Upper lobe of left lung (tissue), 6 donors: ENCODE measurements around the gene AQP12A. TPM values are rescaled to one million over a fixed set of nuclear protein-coding genes. Genes with fewer than 3 reads are reported as not detected.

Experiments
- ATAC-seq, 2 donors: fragments of 200-7000 bp; cut with Tn5 transposase; one replicate each; pipeline ENCODE4 v1.9.1; 2022; ENCODE audit warnings: mild to moderate bottlenecking in 2 of 2, moderate library complexity in 2 of 2; ENCODE audit not compliant: low FRiP score in 2 of 2
- DNase-seq, 2 donors: peaks; one replicate each; pipeline ENCODE4 v3.0.0-alpha.2; 2019 to 2020
- H3K27ac ChIP-seq, 4 donors: fragments of 200-600 bp; sonication (generic); one replicate each; pipeline ENCODE4 v1.5.1; 2016 to 2019
- H3K27me3 ChIP-seq, 4 donors: fragments of 200-600 bp; sonication (generic); one replicate each; pipeline ENCODE4 v1.5.1; 2017 to 2019
- H3K36me3 ChIP-seq, 4 donors: fragments of 200-600 bp; sonication (generic); one replicate each; pipeline ENCODE4 v1.5.1; 2016 to 2019
- H3K4me1 ChIP-seq, 4 donors: fragments of 200-600 bp; sonication (generic); one replicate each; pipeline ENCODE4 v1.5.1; 2018 to 2019
- H3K4me3 ChIP-seq, 4 donors: fragments of 200-600 bp; sonication (generic); one replicate each; pipeline ENCODE4 v1.5.1; 2017 to 2019; ENCODE audit warnings: mild to moderate bottlenecking in 2 of 4, moderate library complexity in 1 of 4
- H3K9me3 ChIP-seq, 4 donors: fragments of 200-600 bp; sonication (generic); one replicate each; pipeline ENCODE4 v1.5.1; 2018 to 2019
- CTCF ChIP-seq, 6 experiments: fragments of 450-650 bp in 4 of 6; fragments of 200-600 bp in 2 of 6; sonication (generic) in 2 of 6; IDR thresholded peaks; one replicate each; pipeline ENCODE4 v1.5.1; 2016 to 2019; ENCODE audit warnings: antibody characterized with exemption in 6 of 6
- EP300 ChIP-seq, 4 donors: sonication (generic); formaldehyde crosslinking; IDR thresholded peaks; one replicate each; pipeline ENCODE4 v1.5.1; 2017; ENCODE audit warnings: antibody characterized with exemption in 4 of 4, control low read depth in 2 of 4
- POLR2A ChIP-seq, 4 donors: fragments of 450-650 bp; IDR thresholded peaks; one replicate each; pipeline ENCODE4 v1.5.1; 2016 to 2017; ENCODE audit warnings: antibody characterized with exemption in 4 of 4, mild to moderate bottlenecking in 2 of 4
- POLR2AphosphoS5 ChIP-seq, 2 donors: sonication (generic); formaldehyde crosslinking; IDR thresholded peaks; one replicate each; pipeline ENCODE4 v1.5.1; 2017; ENCODE audit warnings: antibody characterized with exemption in 2 of 2
- WGBS, 2 donors: methylation state at CpG; one replicate each; pipeline ENCODE4 v1.1.5; 2017 to 2018; 5-methylcytosine and 5-hydroxymethylcytosine counted together
- total RNA-seq, 6 donors: library from RNA; depleted of rRNA in 4 of 6; stranded (reverse); fragments of >200 nt in 4 of 6; gene quantifications; one replicate each; pipeline versions ENCODE4 v1.1.0 to v1.2.1, GENCODE V29; 2016 to 2021
- donor health status: DM: no; HTN: no; CAD: no; lungs with moderate emphysema.
- donor health status: DM: no; HTN: yes; CAD: no; lungs with severe emphysema.

AQP12A gene
- total RNA-seq, 6 donors from 2014 or later = not detected

GRCh38 chr2:240685771-240686371 is 5.8 kb upstream of the AQP12A start:
- Histone ChIP-seq H3K4me1 (no peaks in the 10 kb centered on the region), H3K27me3 (no peaks in the 10 kb centered on the region), H3K27ac (no peak overlapping the region), H3K36me3 (no peaks in the 10 kb centered on the region), H3K9me3 (no peaks in the 10 kb centered on the region), H3K4me3 (no peak overlapping the region)
- DNase-seq = no peak
- ATAC-seq = no peak
- TF ChIP-seq EP300 (IDR thresholded peaks at IDR 0.05) = no peak
- TF ChIP-seq POLR2A (IDR thresholded peaks at IDR 0.05) = no peak
- TF ChIP-seq CTCF (IDR thresholded peaks at IDR 0.05) = no peak
- no peak for TF ChIP-seq POLR2AphosphoS5 (IDR thresholded peaks at IDR 0.05)
- WGBS, 2 donors = 55 to 60% methylated on average over 6 to 10 of the region's 10 CpGs

GRCh38 chr2:240686460-240686859 is 5.2 kb upstream of the AQP12A start:
- DNase-seq (no peak), ATAC-seq (no peak)
- TF ChIP-seq POLR2A (IDR thresholded peaks at IDR 0.05) (no peak), EP300 (IDR thresholded peaks at IDR 0.05) (no peak), CTCF (IDR thresholded peaks at IDR 0.05) (no peak), POLR2AphosphoS5 (IDR thresholded peaks at IDR 0.05) (no peak)
- Histone ChIP-seq H3K36me3 (no peaks in the 10 kb centered on the region), H3K9me3 (no peaks in the 10 kb centered on the region), H3K27me3 (no peaks in the 10 kb centered on the region), H3K4me1 (no peaks in the 10 kb centered on the region), H3K4me3 (no peak overlapping the region), H3K27ac (no peak overlapping the region)
- 44 to 54% methylated on average over 6 of the region's 6 CpGs for WGBS, 2 donors

GRCh38 chr2:240687045-240687740 is 4.5 kb upstream of the AQP12A start:
- Histone ChIP-seq H3K27ac (no peak overlapping the region), H3K9me3 (no peaks in the 10 kb centered on the region), H3K27me3 (no peaks in the 10 kb centered on the region), H3K36me3 (no peaks in the 10 kb centered on the region), H3K4me1 (no peaks in the 10 kb centered on the region), H3K4me3 (no peak overlapping the region)
- WGBS, 2 donors = 86 to 89% methylated on average over 10 to 15 of the region's 20 CpGs
- DNase-seq (peak in 1 of 2 donors; percentile 62), ATAC-seq (no peak)
- TF ChIP-seq POLR2A (IDR thresholded peaks at IDR 0.05) (no peak), EP300 (IDR thresholded peaks at IDR 0.05) (no peak), CTCF (IDR thresholded peaks at IDR 0.05) (no peak), POLR2AphosphoS5 (IDR thresholded peaks at IDR 0.05) (no peak)

GRCh38 chr2:240687741-240688552 is 3.7 kb upstream of the AQP12A start:
- 76 to 86% methylated on average over 2 to 13 of the region's 14 CpGs for WGBS, 2 donors
- peak in 1 of 2 donors; percentile 60 for DNase-seq
- Histone ChIP-seq H3K4me3 (no peak overlapping the region), H3K27me3 (no peaks in the 10 kb centered on the region), H3K4me1 (no peaks in the 10 kb centered on the region), H3K9me3 (no peaks in the 10 kb centered on the region), H3K36me3 (no peaks in the 10 kb centered on the region), H3K27ac (no peak overlapping the region)
- no peak for ATAC-seq
- no peak for TF ChIP-seq EP300 (IDR thresholded peaks at IDR 0.05)

GRCh38 chr2:240688553-240688919 is 3.1 kb upstream of the AQP12A start:
- Histone ChIP-seq H3K4me3 (no peak overlapping the region), H3K27me3 (no peaks in the 10 kb centered on the region), H3K36me3 (no peaks in the 10 kb centered on the region), H3K9me3 (no peaks in the 10 kb centered on the region), H3K4me1 (no peaks in the 10 kb centered on the region), H3K27ac (no peak overlapping the region)
- ATAC-seq (no peak), DNase-seq (no peak)
- TF ChIP-seq EP300 (IDR thresholded peaks at IDR 0.05) = no peak
- TF ChIP-seq POLR2AphosphoS5 (IDR thresholded peaks at IDR 0.05) = no peak
- WGBS, 2 donors = 91 to 98% methylated on average over 8 of the region's 9 CpGs
